Neural progenitor cell (in vitro differentiated cells): Measurements from ENCODE around the gene LILRA6. TPM values are rescaled to one million over a fixed set of nuclear protein-coding genes. Genes with fewer than 3 reads are reported as not detected.
"Not testable (repeated sequence)": the region's sequence is repeated elsewhere in the genome, so short reads cannot be mapped to it uniquely, and the experiment has no call there.

Source experiments
- DNase-seq: peaks from one replicate; pipeline ENCODE4 v3.0.0-alpha.2; 2016; ENCODE audit warnings: low spot score
- H2AFZ ChIP-seq: fragments of 200-600 bp; sonication (generic); replicated peaks from 2 replicates; pipeline ENCODE4 v1.6.1; 2016; ENCODE audit warnings: antibody characterized with exemption
- H3F3A ChIP-seq: fragments of 200-600 bp; sonication (generic); 2 replicates; pipeline ENCODE4 v1.6.1; 2016; ENCODE audit warnings: antibody characterized with exemption, low read depth
- H3K27ac ChIP-seq: fragments of 200-600 bp; sonication (generic); 2 replicates; pipeline ENCODE4 v1.5.1; 2016; ENCODE audit warnings: mild to moderate bottlenecking
- H3K27me3 ChIP-seq: fragments of 200-600 bp; sonication (generic); 2 replicates; pipeline ENCODE4 v1.6.1; 2016; ENCODE audit warnings: mild to moderate bottlenecking, moderate library complexity
- H3K36me3 ChIP-seq: fragments of 200-600 bp; sonication (generic); 2 replicates; pipeline ENCODE4 v1.5.1; 2016
- H3K4me1 ChIP-seq: fragments of 200-600 bp; sonication (generic); 2 replicates; pipeline ENCODE4 v1.6.1; 2016; ENCODE audit warnings: mixed run types
- H3K4me2 ChIP-seq: fragments of 200-600 bp; sonication (generic); 2 replicates; pipeline ENCODE4 v1.6.1; 2016
- H3K4me3 ChIP-seq: fragments of 200-600 bp; sonication (generic); 2 replicates; pipeline ENCODE4 v1.5.1; 2016
- H3K79me2 ChIP-seq: fragments of 200-600 bp; sonication (generic); 2 replicates; pipeline ENCODE4 v1.6.1; 2016; ENCODE audit warnings: low read depth
- H3K9ac ChIP-seq: fragments of 200-600 bp; sonication (generic); 2 replicates; pipeline ENCODE4 v1.6.1; 2016
- H3K9me3 ChIP-seq: fragments of 200-600 bp; sonication (generic); 2 replicates; pipeline ENCODE4 v1.5.1; 2016; ENCODE audit warnings: low read depth
- H4K20me1 ChIP-seq: fragments of 200-600 bp; sonication (generic); 2 replicates; pipeline ENCODE4 v1.6.1; 2016; ENCODE audit warnings: low read depth
- H3K27ac Mint-ChIP-seq: 3 replicates; pipeline ENCODE4 v1.8.0; 2021; ENCODE audit warnings: mixed read lengths
- H3K27me3 Mint-ChIP-seq: 2 replicates; pipeline ENCODE4 v1.8.0; 2022; ENCODE audit warnings: low read depth, mild to moderate bottlenecking, inconsistent platforms, moderate library complexity, mixed read lengths; ENCODE audit not compliant: insufficient read depth
- H3K36me3 Mint-ChIP-seq: 3 replicates; pipeline ENCODE4 v1.8.0; 2021; ENCODE audit warnings: mixed read lengths
- H3K4me1 Mint-ChIP-seq: 3 replicates; pipeline ENCODE4 v1.8.0; 2021; ENCODE audit warnings: mixed read lengths
- H3K4me3 Mint-ChIP-seq: 3 replicates; pipeline ENCODE4 v1.8.0; 2021; ENCODE audit warnings: mild to moderate bottlenecking, moderate library complexity, mixed read lengths
- H3K9me3 Mint-ChIP-seq: 3 replicates; pipeline ENCODE4 v1.8.0; 2020; ENCODE audit warnings: mixed read lengths
- CTCF ChIP-seq: fragments of 200-600 bp; sonication (generic); IDR thresholded peaks from 2 replicates; pipeline ENCODE4 v1.5.1; 2017; ENCODE audit warnings: antibody characterized with exemption, mild to moderate bottlenecking
- EZH2 ChIP-seq: fragments of 200-600 bp; sonication (generic); IDR thresholded peaks from 2 replicates; pipeline ENCODE4 v1.6.1; 2017; ENCODE audit warnings: antibody characterized with exemption, mild to moderate bottlenecking, moderate library complexity
- EZH2phosphoT487 ChIP-seq: fragments of 200-600 bp; sonication (generic); IDR thresholded peaks from 2 replicates; pipeline ENCODE4 v1.6.1; 2017; ENCODE audit warnings: antibody characterized with exemption
- total RNA-seq: library from RNA; depleted of rRNA; stranded (reverse); fragments of >200 nt; gene quantifications from 2 replicates; pipeline ENCODE4 v1.2.3, GENCODE V29; 2015; ENCODE audit warnings: low replicate concordance

LILRA6 gene
- total RNA-seq, 1 donor from 2014 or later, result not detected

GRCh38 chr19:54282686-54283470, 40.3 kb upstream of the LILRA6 start:
- Mint-ChIP-seq H3K4me3 (no peak overlapping the region), H3K36me3 (no peaks in the 10 kb centered on the region), H3K9me3 (no peaks in the 10 kb centered on the region), H3K27me3 (peaks cover 5% of the 10 kb centered on the region), H3K27ac (no peak overlapping the region), H3K4me1 (no peaks in the 10 kb centered on the region)
- Histone ChIP-seq H3K4me1 (no peaks in the 10 kb centered on the region), H3K4me2 (no peak overlapping the region), H3K27me3 (peaks cover 6% of the 10 kb centered on the region), H3K4me3 (no peak overlapping the region), H3K9ac (no peak overlapping the region), H3K9me3 (no peaks in the 10 kb centered on the region), H3K27ac (no peak overlapping the region), H2AFZ (no peak overlapping the region), H4K20me1 (no peaks in the 10 kb centered on the region), H3K79me2 (no peaks in the 10 kb centered on the region), H3F3A (no peaks in the 10 kb centered on the region), H3K36me3 (no peaks in the 10 kb centered on the region)
- TF ChIP-seq EZH2 (no peak), CTCF (no peak), EZH2phosphoT487 (no peak)
- DNase-seq, result no peak

- H3K4me3 ChIP-seq, H3F3A ChIP-seq, H3K27ac ChIP-seq, DNase-seq, H3K4me3 Mint-ChIP-seq, H3K27me3 ChIP-seq, H4K20me1 ChIP-seq, H3K79me2 ChIP-seq, H3K4me1 ChIP-seq, H3K9me3 ChIP-seq, H3K36me3 ChIP-seq, H3K27me3 Mint-ChIP-seq, H2AFZ ChIP-seq, H3K27ac Mint-ChIP-seq, H3K9me3 Mint-ChIP-seq, H3K4me1 Mint-ChIP-seq, H3K9ac ChIP-seq, H3K36me3 Mint-ChIP-seq, H3K4me2 ChIP-seq: not testable (repeated sequence)
Observed at GRCh38 chr19:54281729-54282075, 39.1 kb upstream of the LILRA6 start.

GRCh38 chr19:54281007-54281728, 38.6 kb upstream of the LILRA6 start, which contains the start of gene LILRB2:
LILRB2 (minus strand) TSS chr19:54281110; CDS start chr19:54280496, 614 bp downstream.
- Histone ChIP-seq H2AFZ (no peak within 1 kb of the TSS), H3K4me2 (no peak within 1 kb of the TSS), H3K9me3 (no peaks in the 10 kb centered on the region), H3K27me3 (peaks cover 6% of the 10 kb centered on the region), H3K27ac (no peak within 1 kb of the TSS), H3K9ac (no peak within 1 kb of the TSS), H4K20me1 (no peaks in the 10 kb centered on the region), H3F3A (no peaks in the 10 kb centered on the region), H3K79me2 (no peaks in the 10 kb centered on the region), H3K4me3 (no peak within 1 kb of the TSS), H3K36me3 (no peaks in the 10 kb centered on the region), H3K4me1 (no peaks in the 10 kb centered on the region)
- H3K4me3 Mint-ChIP-seq, result no peak within 1 kb of the TSS
- DNase-seq, result no peak
- peaks cover 5% of the 10 kb centered on the region for H3K27me3 Mint-ChIP-seq
- no peaks in the 10 kb centered on the region for H3K9me3 Mint-ChIP-seq
- TF ChIP-seq EZH2phosphoT487, result no peak
- TF ChIP-seq CTCF, result no peak
- TF ChIP-seq EZH2, result no peak
- H3K4me1 Mint-ChIP-seq, result no peaks in the 10 kb centered on the region
- H3K27ac Mint-ChIP-seq, result no peak within 1 kb of the TSS
- no peaks in the 10 kb centered on the region for H3K36me3 Mint-ChIP-seq

- H3K9ac ChIP-seq, DNase-seq, H3K4me1 Mint-ChIP-seq, H3K27me3 Mint-ChIP-seq, H3K4me2 ChIP-seq, H3K36me3 Mint-ChIP-seq, H3K36me3 ChIP-seq, H4K20me1 ChIP-seq, H3K79me2 ChIP-seq, H3K4me3 ChIP-seq, H3F3A ChIP-seq, H3K4me1 ChIP-seq, H3K27me3 ChIP-seq, H3K9me3 Mint-ChIP-seq, H3K9me3 ChIP-seq, H3K27ac Mint-ChIP-seq, H3K27ac ChIP-seq, H2AFZ ChIP-seq, H3K4me3 Mint-ChIP-seq: not testable (repeated sequence)
Observed at GRCh38 chr19:54280441-54280840, 37.9 kb upstream of the LILRA6 start.

- H2AFZ ChIP-seq, H4K20me1 ChIP-seq, H3K4me1 ChIP-seq, H3K27me3 ChIP-seq, H3K27me3 Mint-ChIP-seq, H3K36me3 ChIP-seq, H3K4me3 Mint-ChIP-seq, H3K9me3 ChIP-seq, DNase-seq, H3K79me2 ChIP-seq, H3K36me3 Mint-ChIP-seq, H3K27ac ChIP-seq, H3K9me3 Mint-ChIP-seq, H3K4me1 Mint-ChIP-seq, H3K4me3 ChIP-seq, H3F3A ChIP-seq, H3K27ac Mint-ChIP-seq, H3K9ac ChIP-seq, H3K4me2 ChIP-seq: not testable (repeated sequence)
Observed at GRCh38 chr19:54280025-54280424, 37.4 kb upstream of the LILRA6 start.
